ENCODE measurements around the gene CD1B. TPM values are rescaled to one million over a fixed set of nuclear protein-coding genes. Genes with fewer than 3 reads are reported as not detected.

CD1B gene
- total RNA-seq, 1 experiment from 2014 or later: not detected

DNA sequence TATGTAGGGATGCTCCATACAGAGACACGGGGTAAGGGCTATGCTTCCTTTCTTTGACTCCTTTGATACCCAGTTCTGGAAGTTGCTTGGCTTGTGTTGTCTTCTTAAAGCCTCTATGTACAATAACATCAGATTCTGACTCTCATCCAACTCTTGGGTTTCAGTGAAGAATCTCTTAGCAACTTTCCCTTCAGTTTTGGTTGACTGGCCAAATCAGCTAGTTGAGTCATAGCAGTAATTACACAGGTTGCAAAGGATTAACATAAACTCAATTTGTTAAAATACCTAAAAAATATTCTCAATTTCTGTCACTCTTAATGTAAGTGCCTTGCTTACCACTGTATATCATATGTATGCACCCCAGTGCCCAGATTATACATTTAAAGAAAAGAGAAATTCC is 31.6 kb upstream of the CD1B start:
- CTCF ChIA-PET: no interaction called here
- H3K27me3 Mint-ChIP-seq (ENCODE audit: unreplicated experiment): no peaks in the 10 kb centered on the region
- DNase-seq: no peak
- TF ChIP-seq CTCF (IDR thresholded peaks at IDR 0.05; ENCODE audit: unreplicated experiment): no peak
- no peaks in the 10 kb centered on the region for H3K36me3 Mint-ChIP-seq (ENCODE audit: insufficient read depth, unreplicated experiment)
- no peaks in the 10 kb centered on the region for H3K9me3 Mint-ChIP-seq (ENCODE audit: low read depth, unreplicated experiment)
- BruUV-seq (replicated peaks): no TSS peak
- intact Hi-C loops (cut with micrococcal nuclease; ENCODE audit: unreplicated experiment): no loop called here
- H3K4me3 Mint-ChIP-seq (ENCODE audit: low read depth, unreplicated experiment): no peak overlapping the region
- H3K4me1 Mint-ChIP-seq (ENCODE audit: low read depth, unreplicated experiment): no peaks in the 10 kb centered on the region
- H3K27ac Mint-ChIP-seq (ENCODE audit: unreplicated experiment): no peak overlapping the region

GRCh38 chr1:158362482-158362881 is 31.2 kb upstream of the CD1B start:
- Mint-ChIP-seq H3K4me3 (ENCODE audit: low read depth, unreplicated experiment) (no peak overlapping the region), H3K9me3 (ENCODE audit: low read depth, unreplicated experiment) (no peaks in the 10 kb centered on the region), H3K4me1 (ENCODE audit: low read depth, unreplicated experiment) (no peaks in the 10 kb centered on the region), H3K36me3 (ENCODE audit: insufficient read depth, unreplicated experiment) (no peaks in the 10 kb centered on the region), H3K27ac (ENCODE audit: unreplicated experiment) (no peak overlapping the region), H3K27me3 (ENCODE audit: unreplicated experiment) (peaks cover 2% of the 10 kb centered on the region)
- intact Hi-C loops (cut with micrococcal nuclease; ENCODE audit: unreplicated experiment): no loop called here
- CTCF ChIA-PET: no interaction called here
- no TSS peak for BruUV-seq (replicated peaks)
- DNase-seq: no peak
- TF ChIP-seq CTCF (IDR thresholded peaks at IDR 0.05; ENCODE audit: unreplicated experiment): no peak

DNA sequence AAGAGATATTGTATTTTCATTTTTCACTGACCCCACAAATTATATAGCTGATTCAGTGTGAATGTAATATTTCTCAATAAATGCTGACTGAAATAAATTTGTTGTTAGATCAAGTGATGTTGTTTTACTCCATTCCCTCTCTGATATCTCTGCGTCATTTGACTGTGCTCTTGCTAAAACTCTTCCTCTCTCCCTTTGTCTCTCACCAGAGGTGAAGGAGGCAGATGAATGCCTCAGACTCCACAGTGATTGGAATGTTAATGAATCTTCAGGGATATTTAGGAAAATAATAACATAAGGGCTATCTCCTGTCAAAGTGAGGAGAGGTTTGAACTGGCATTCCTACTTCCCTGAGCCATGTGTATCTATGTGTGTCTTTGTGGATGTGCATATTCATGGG is 26.1 kb upstream of the CD1B start:
- no peak for TF ChIP-seq CTCF (IDR thresholded peaks at IDR 0.05; ENCODE audit: unreplicated experiment)
- Mint-ChIP-seq H3K4me3 (ENCODE audit: low read depth, unreplicated experiment) (no peak overlapping the region), H3K27ac (ENCODE audit: unreplicated experiment) (no peak overlapping the region), H3K27me3 (ENCODE audit: unreplicated experiment) (peaks cover 48% of the 10 kb centered on the region), H3K36me3 (ENCODE audit: insufficient read depth, unreplicated experiment) (no peaks in the 10 kb centered on the region), H3K4me1 (ENCODE audit: low read depth, unreplicated experiment) (no peaks in the 10 kb centered on the region), H3K9me3 (ENCODE audit: low read depth, unreplicated experiment) (no peaks in the 10 kb centered on the region)
- DNase-seq: no peak
- CTCF ChIA-PET: no interaction called here
- no TSS peak for BruUV-seq (replicated peaks)
- intact Hi-C loops (cut with micrococcal nuclease; ENCODE audit: unreplicated experiment): no loop called here

GRCh38 chr1:158356616-158357015 is 25.3 kb upstream of the CD1B start:
- Mint-ChIP-seq H3K4me1 (ENCODE audit: low read depth, unreplicated experiment) (no peaks in the 10 kb centered on the region), H3K4me3 (ENCODE audit: low read depth, unreplicated experiment) (no peak overlapping the region), H3K27me3 (ENCODE audit: unreplicated experiment) (peaks cover 48% of the 10 kb centered on the region), H3K27ac (ENCODE audit: unreplicated experiment) (no peak overlapping the region), H3K9me3 (ENCODE audit: low read depth, unreplicated experiment) (no peaks in the 10 kb centered on the region), H3K36me3 (ENCODE audit: insufficient read depth, unreplicated experiment) (no peaks in the 10 kb centered on the region)
- no TSS peak for BruUV-seq (replicated peaks)
- TF ChIP-seq CTCF (IDR thresholded peaks at IDR 0.05; ENCODE audit: unreplicated experiment): no peak
- intact Hi-C loops (cut with micrococcal nuclease; ENCODE audit: unreplicated experiment): no loop called here
- no peak for DNase-seq
- CTCF ChIA-PET: no interaction called here

Data from Calu3 (cell line).